ENCODE results near the gene ARHGEF33. TPM values are rescaled to one million over a fixed set of nuclear protein-coding genes. Genes with fewer than 3 reads are reported as not detected.

ARHGEF33 gene
- total and polyA plus RNA-seq, 2 of the 8 experiments (the other 6 are each of a cell fraction or from before 2014, with no cell fraction given), result 0.09 to 0.95 TPM

DNA sequence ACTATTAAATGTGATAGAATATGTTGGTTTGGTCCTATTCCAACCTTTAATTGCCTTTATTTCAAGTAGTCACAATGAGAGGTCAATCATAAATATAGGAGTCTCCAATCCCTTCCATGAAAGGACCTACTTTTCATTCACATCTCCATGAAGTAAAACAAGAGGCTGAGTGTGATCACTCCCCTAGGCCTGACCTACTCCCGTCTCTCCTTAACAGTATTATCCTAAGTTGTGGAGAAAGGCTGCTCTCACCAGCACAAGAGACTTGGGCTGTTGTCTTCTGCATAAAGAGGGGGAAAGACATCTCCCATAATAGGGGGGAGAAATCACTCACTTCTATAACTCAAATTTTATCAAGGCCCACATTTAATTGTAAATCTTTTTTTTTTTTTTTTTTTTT is 125.7 kb downstream of the ARHGEF33 start (continued):
- no peak for TF ChIP-seq SIX5 (IDR thresholded peaks at IDR 0.05; ENCODE audit: low read depth, low read length)

DNA sequence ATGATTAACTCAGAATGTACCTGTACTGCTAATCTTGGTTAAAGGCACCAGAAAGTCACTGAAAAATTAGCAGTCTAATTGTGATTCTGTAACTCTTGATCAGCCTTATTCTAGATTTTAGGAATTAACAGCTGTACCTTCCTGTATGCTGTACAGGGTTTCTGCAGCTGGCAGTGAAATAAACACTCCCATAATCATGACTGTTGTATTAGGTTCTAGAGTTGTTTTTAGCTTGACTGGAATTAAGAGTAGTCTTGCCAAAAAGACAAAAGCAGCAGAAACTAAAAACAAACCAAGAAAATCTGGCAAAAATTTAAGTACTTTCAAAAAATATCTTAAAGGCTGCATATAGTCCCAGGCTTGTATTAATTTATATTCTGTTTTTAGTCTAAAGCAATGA is 127.7 kb downstream of the ARHGEF33 start:
- no peak for TF ChIP-seq JUN (IDR thresholded peaks at IDR 0.05; ENCODE audit: low read depth, low read length)
- no peak for TF ChIP-seq SP2 (IDR thresholded peaks at IDR 0.05; ENCODE audit: low read length)
- TF ChIP-seq EZH2 (IDR thresholded peaks at IDR 0.05; ENCODE audit: low read depth, low read length, severe bottlenecking), result no peak
- no peak for TF ChIP-seq KDM5A (IDR thresholded peaks at IDR 0.05; ENCODE audit: low read length)
- H3K9me3 ChIP-seq (ENCODE audit: insufficient read depth in 2 of 2, low read depth in 1 of 2, low read length in 1 of 2), result no peaks in the 10 kb centered on the region
- no peaks in the 10 kb centered on the region for H4K20me1 ChIP-seq (replicated peaks in 1 of 2; ENCODE audit: control insufficient read depth in 1 of 2, insufficient read depth in 2 of 2, low read length in 2 of 2)
- no peaks in the 10 kb centered on the region for H3K23me2 ChIP-seq (ENCODE audit: low read depth, low read length)
- H2BK20ac ChIP-seq (ENCODE audit: low read length), result no peak overlapping the region
- POLR2A ChIA-PET (ENCODE audit: partially characterized antibody), result no interaction called here
- no peak overlapping the region for H2BK12ac ChIP-seq (ENCODE audit: low read depth, low read length)
- no peak for DNase-seq (ENCODE audit: low read depth in 1 of 2, low spot score in 2 of 2)
- H3K27me3 ChIP-seq (replicated peaks in 1 of 4; ENCODE audit: control insufficient read depth in 3 of 4, extremely low read depth in 1 of 4, insufficient read depth in 3 of 4, low read length in 3 of 4), result no peaks in the 10 kb centered on the region
- H3K4ac ChIP-seq (replicated peaks; ENCODE audit: insufficient read length, low read depth, low read length), result no peak overlapping the region
- H3K4me1 ChIP-seq (replicated peaks in 1 of 4; ENCODE audit: control insufficient read depth in 3 of 4, insufficient read depth in 4 of 4, low read length in 3 of 4), result peaks cover 0 to 4% (median under 1%) of the 10 kb centered on the region in 4 experiments; a peak in 2 of 7 replicates
- no peak overlapping the region for H2BK5ac ChIP-seq (ENCODE audit: low read depth, low read length)
- H3K56ac ChIP-seq (replicated peaks; ENCODE audit: insufficient read length, low read depth, low read length), result no peak overlapping the region
- no peak overlapping the region for H3K18ac ChIP-seq (ENCODE audit: extremely low read depth, low read length)
- H2BK15ac ChIP-seq (ENCODE audit: low read length), result no peak overlapping the region
- no peak overlapping the region for H2AK5ac ChIP-seq (ENCODE audit: low read depth, low read length)
- H3K79me1 ChIP-seq (ENCODE audit: low read depth, low read length), result no peaks in the 10 kb centered on the region
- H4K91ac ChIP-seq (replicated peaks; ENCODE audit: insufficient read length, low read length), result no peak overlapping the region
- no peak overlapping the region for H3K14ac ChIP-seq (ENCODE audit: insufficient read length)
- H3K36me3 ChIP-seq (ENCODE audit: control insufficient read depth in 2 of 4, insufficient read depth in 4 of 4, low read length in 3 of 4), result peaks cover 0 to 7% (median 3%) of the 10 kb centered on the region in 4 experiments; a peak in 3 of 8 replicates
- H4K5ac ChIP-seq (ENCODE audit: insufficient read length, low read depth, low read length), result no peak overlapping the region
- H2BK120ac ChIP-seq (replicated peaks; ENCODE audit: low read depth, low read length), result no peak overlapping the region
- no peak overlapping the region for H3K23ac ChIP-seq (ENCODE audit: insufficient read length)
- H3K9ac ChIP-seq (replicated peaks in 1 of 4; ENCODE audit: extremely low read depth in 1 of 4, low read depth in 3 of 4, low read length in 3 of 4), result no peak overlapping the region
- no peak for FAIRE-seq
- no peak overlapping the region for H3K27ac ChIP-seq (ENCODE audit: low read depth, low read length)
- CTCF ChIA-PET (ENCODE audit: partially characterized antibody), result interaction anchor here (1.0 to 1.4 kb wide), 3 partner anchors 9 to 70 kb away, joined by 3 read pairs; no protein-coding TSS in a partner anchor
- H3K79me2 ChIP-seq (ENCODE audit: control insufficient read depth in 1 of 2, insufficient read depth in 2 of 2, low read length in 2 of 2), result no peaks in the 10 kb centered on the region
- H4K8ac ChIP-seq (ENCODE audit: extremely low read depth, insufficient read depth, low read length), result no peak overlapping the region
- H3K4me2 ChIP-seq (ENCODE audit: insufficient read depth in 1 of 2, low read depth in 2 of 2, low read length in 2 of 2), result no peak overlapping the region
- H2AFZ ChIP-seq (ENCODE audit: low read length), result no peak overlapping the region
- no peak overlapping the region for H3K4me3 ChIP-seq (ENCODE audit: extremely low read depth in 1 of 4, insufficient read depth in 2 of 4, low read depth in 3 of 4, low read length in 4 of 4)
